ENCODE measurements around the gene PFKL.

PFKL gene

GRCh38 chr21:44292812-44293195 is 7.0 kb upstream of the PFKL start:
- no peak for TF ChIP-seq POLR2A (IDR thresholded peaks at IDR 0.05; ENCODE audit: extremely low read depth, insufficient read length)
- TF ChIP-seq CTCF (IDR thresholded peaks at IDR 0.05; ENCODE audit: low read depth, low read length) = no peak
- no peak for TF ChIP-seq MYC (IDR thresholded peaks at IDR 0.05; ENCODE audit: low read depth, low read length)
- no peak for TF ChIP-seq MAX (IDR thresholded peaks at IDR 0.05; ENCODE audit: low read depth, low read length)
- H3K4me3 ChIP-seq (ENCODE audit: low read depth, low read length) = no peak overlapping the region
- no peak for DNase-seq (ENCODE audit: low read depth)

GRCh38 chr21:44293551-44294231 is 6.2 kb upstream of the PFKL start:
- TF ChIP-seq CTCF (IDR thresholded peaks at IDR 0.05; ENCODE audit: low read depth, low read length) = no peak
- TF ChIP-seq MYC (IDR thresholded peaks at IDR 0.05; ENCODE audit: low read depth, low read length) = no peak
- no peak for TF ChIP-seq MAX (IDR thresholded peaks at IDR 0.05; ENCODE audit: low read depth, low read length)
- no peak for TF ChIP-seq POLR2A (IDR thresholded peaks at IDR 0.05; ENCODE audit: extremely low read depth, insufficient read length)
- no peak overlapping the region for H3K4me3 ChIP-seq (ENCODE audit: low read depth, low read length)
- DNase-seq (ENCODE audit: low read depth) = no peak

- TF ChIP-seq CTCF (IDR thresholded peaks at IDR 0.05; ENCODE audit: low read depth, low read length) = no peak
- TF ChIP-seq POLR2A (IDR thresholded peaks at IDR 0.05; ENCODE audit: extremely low read depth, insufficient read length) = no peak
- no peak; the same call in 1 of the 2 replicates for TF ChIP-seq MYC (IDR thresholded peaks at IDR 0.05; ENCODE audit: low read depth, low read length)
- peak; percentile 48 for TF ChIP-seq MAX (IDR thresholded peaks at IDR 0.05; ENCODE audit: low read depth, low read length)
- no peak overlapping the region for H3K4me3 ChIP-seq (ENCODE audit: low read depth, low read length)
- DNase-seq (ENCODE audit: low read depth) = peak; percentile 45
Observed at GRCh38 chr21:44294391-44295162, 5.3 kb upstream of the PFKL start.

- TF ChIP-seq MAX (IDR thresholded peaks at IDR 0.05; ENCODE audit: low read depth, low read length) (no peak), CTCF (IDR thresholded peaks at IDR 0.05; ENCODE audit: low read depth, low read length) (no peak), POLR2A (IDR thresholded peaks at IDR 0.05; ENCODE audit: extremely low read depth, insufficient read length) (no peak), MYC (IDR thresholded peaks at IDR 0.05; ENCODE audit: low read depth, low read length) (no peak)
- no peak for DNase-seq (ENCODE audit: low read depth)
- no peak overlapping the region for H3K4me3 ChIP-seq (ENCODE audit: low read depth, low read length)
Observed at GRCh38 chr21:44295163-44295573, 4.7 kb upstream of the PFKL start.

- no peak for TF ChIP-seq MYC (IDR thresholded peaks at IDR 0.05; ENCODE audit: low read depth, low read length)
- TF ChIP-seq POLR2A (IDR thresholded peaks at IDR 0.05; ENCODE audit: extremely low read depth, insufficient read length) = no peak
- no peak for TF ChIP-seq MAX (IDR thresholded peaks at IDR 0.05; ENCODE audit: low read depth, low read length)
- no peak for TF ChIP-seq CTCF (IDR thresholded peaks at IDR 0.05; ENCODE audit: low read depth, low read length)
- H3K4me3 ChIP-seq (ENCODE audit: low read depth, low read length) = no peak overlapping the region
- no peak for DNase-seq (ENCODE audit: low read depth)
Observed at GRCh38 chr21:44295646-44296045, 4.2 kb upstream of the PFKL start.

All from NB4 (cell line).